ENCODE data around the gene CITED4. TPM values are rescaled to one million over a fixed set of nuclear protein-coding genes. Genes with fewer than 3 reads are reported as not detected.
A peak's percentile ranks its signal among the peaks of the same experiment; 100 is the strongest.

CITED4 gene, protein sequence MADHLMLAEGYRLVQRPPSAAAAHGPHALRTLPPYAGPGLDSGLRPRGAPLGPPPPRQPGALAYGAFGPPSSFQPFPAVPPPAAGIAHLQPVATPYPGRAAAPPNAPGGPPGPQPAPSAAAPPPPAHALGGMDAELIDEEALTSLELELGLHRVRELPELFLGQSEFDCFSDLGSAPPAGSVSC
- total RNA-seq (2013; cell fraction: nucleolus; rRNA removed) = not detected in 2 replicates
- total RNA-seq (2014; rRNA removed) = 0.11 and 0.28 TPM in 2 replicates
- total RNA-seq (2014; rRNA removed; fragmentation: Illumina TruSeq; extraction: Trizol) = 0.13 TPM in 1 of 2 replicates, not detected in the other
- 0.56 and 0.64 TPM in 2 replicates for total RNA-seq (2021)
- not detected for polyA plus RNA-seq (2011; ENCODE audit: low read depth)
- not detected in 2 replicates for polyA plus RNA-seq (2011; rRNA removed)
- not detected in 2 replicates for polyA plus RNA-seq (2011; cell fraction: cytosol; rRNA removed)
- 0.09 TPM in 1 of 2 replicates, not detected in the other for polyA plus RNA-seq (2011; cell fraction: nucleus; rRNA removed)
- 0.11 and 0.12 TPM in 2 replicates for polyA plus RNA-seq (2012)
- not detected in 2 replicates for polyA plus RNA-seq (2014; fragmentation: Illumina TruSeq; extraction: Trizol)
- not detected for polyA plus RNA-seq (2014; fragmentation: Nextera tagmentation; extraction: Ambion mirVana)
- polyA plus RNA-seq (2014; rRNA removed) = 0.24 and 0.52 TPM in 2 replicates
- not detected for polyA plus RNA-seq (2016; fragmentation: Nextera tagmentation; extraction: Ambion mirVana)
- not detected in 2 replicates for polyA minus RNA-seq (2011; rRNA and poly(A)+ RNA removed)
- 1.5 TPM in 1 of 2 replicates, not detected in the other for polyA minus RNA-seq (2011; cell fraction: cytosol; rRNA and poly(A)+ RNA removed)
- polyA minus RNA-seq (2011; cell fraction: nucleus; rRNA and poly(A)+ RNA removed) = 0.24 TPM in 1 of 2 replicates, not detected in the other
- Bru-seq, nascent RNA = percentile 21 among the genes with signal in this experiment
- percentile 31 among the genes with signal in this experiment for BruChase-seq, experiment 1, labeled RNA remaining after a 6-hour chase
- BruChase-seq, experiment 2, labeled RNA remaining after a 2-hour chase = percentile 23 among the genes with signal in this experiment
- long read RNA-seq, experiment 1 = 0 reads
- long read RNA-seq, experiment 2 = 0 reads

DNA sequence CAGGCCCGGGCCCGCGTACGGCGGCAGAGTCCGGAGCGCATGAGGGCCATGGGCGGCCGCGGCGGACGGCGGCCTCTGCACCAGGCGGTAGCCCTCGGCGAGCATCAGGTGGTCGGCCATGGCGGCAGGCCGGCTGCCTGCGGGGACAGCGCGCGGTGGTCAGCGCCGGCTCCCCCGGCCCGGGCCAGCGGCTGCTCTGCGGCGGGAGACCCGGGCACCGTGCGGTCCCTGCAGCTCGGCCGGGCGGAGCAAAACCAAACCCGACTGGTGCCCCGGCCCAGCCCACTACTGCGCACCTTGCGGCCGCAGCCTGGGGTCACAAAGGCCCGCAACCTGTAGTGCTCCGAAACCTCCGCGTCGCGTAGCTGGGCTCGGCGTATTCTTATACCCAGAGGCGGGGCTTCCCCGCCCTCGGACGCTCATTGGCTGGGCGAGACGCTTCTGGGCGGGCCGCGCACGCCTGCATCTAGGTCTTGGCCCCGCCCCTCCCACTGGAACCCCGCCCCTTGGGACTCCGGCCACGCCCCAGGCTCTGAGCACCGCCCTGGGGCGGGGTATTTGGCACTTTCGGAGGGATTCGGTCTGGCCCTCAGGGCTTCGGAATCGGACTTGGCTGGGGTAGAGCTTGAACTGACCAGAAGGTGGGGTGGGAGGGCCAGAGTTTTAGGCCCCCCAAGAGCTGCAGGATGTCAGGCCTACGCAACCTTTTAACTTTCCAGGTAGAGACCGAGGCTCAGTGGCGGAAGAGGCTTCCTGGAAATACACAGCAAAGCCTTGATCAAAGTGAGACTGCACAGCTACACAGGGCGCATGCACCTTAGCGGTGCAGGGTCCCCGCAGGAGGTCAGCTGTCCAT is at the start of gene CITED4:
Gene CITED4 (minus strand): TSS at position 356 of the 856 bp plus-strand sequence. CDS start 236 bp downstream, at position 120.
- CTCF ChIA-PET = interaction anchor here (0.6 to 2.8 kb wide), 10 partner anchors 9 to 129 kb away, joined by 3 to 33 read pairs (median 4); no protein-coding TSS in a partner anchor
- peak within 1 kb of the TSS; percentile 68 for H3K4me3 ChIP-seq
- peaks cover 12 to 13% of the 10 kb centered on the region in 2 experiments; a peak in 3 of 4 replicates for H3K27me3 ChIP-seq (replicated peaks in 1 of 2; ENCODE audit: control insufficient read depth in 2 of 2, insufficient read depth in 2 of 2, low read length in 1 of 2)
- in situ Hi-C loops (cut with MboI) = no loop called here
- no peaks in the 10 kb centered on the region for H4K20me1 ChIP-seq (ENCODE audit: control insufficient read depth, insufficient read depth)
- no peaks in the 10 kb centered on the region for H3K9me3 ChIP-seq (replicated peaks; ENCODE audit: control insufficient read depth, insufficient read depth, low read length)
- RAD21 ChIA-PET (ENCODE audit: unreplicated experiment) = interaction anchor here (0.8 to 3.5 kb wide), 5 partner anchors 12 to 718 kb away, joined by 3 to 30 read pairs (median 3); no protein-coding TSS in a partner anchor
- BruUV-seq (replicated peaks) = no TSS peak
- POLR2A ChIA-PET = interaction anchor here (0.7 to 1.1 kb wide), 3 partner anchors 9 to 118 kb away, joined by 3 to 5 read pairs (median 4); partner anchors contain the start of gene CTPS1
- no peaks in the 10 kb centered on the region for H3K79me2 ChIP-seq (ENCODE audit: control insufficient read depth, insufficient read depth, low read length)
- no peaks in the 10 kb centered on the region for H3K36me3 ChIP-seq (ENCODE audit: control insufficient read depth in 2 of 2, insufficient read depth in 2 of 2, low read length in 1 of 2)
- peak; percentile 55 for DNase-seq (ENCODE audit: low read depth, low spot score)
- intact Hi-C loops (cut with micrococcal nuclease; ENCODE audit: unreplicated experiment) = no loop called here
- SMC1A ChIA-PET (ENCODE audit: uncharacterized antibody, unreplicated experiment) = interaction anchor here (1.1 to 17.4 kb wide), 3 partner anchors 9 to 87 kb away, joined by 4 to 197 read pairs (median 4); no protein-coding TSS in a partner anchor
- ATAC-seq = peak; percentile 98
- 7% methylated on average over 68 of the region's 75 CpGs for WGBS (ENCODE audit: insufficient coverage, insufficient replicate concordance, low lambda C conversion rate, missing lambda C conversion rate)
- peak within 1 kb of the TSS; percentile 97 for H3K4me2 ChIP-seq (ENCODE audit: control insufficient read depth, insufficient read depth)
- peak within 1 kb of the TSS; percentile 91 for H2AFZ ChIP-seq (ENCODE audit: control insufficient read depth, low read depth, low read length)
- peak; percentile 93 for FAIRE-seq
- H3K27ac ChIP-seq (ENCODE audit: control insufficient read depth, insufficient read depth) = no peak within 1 kb of the TSS
- H3K9ac ChIP-seq (ENCODE audit: control insufficient read depth, insufficient read depth, low read length) = peak within 1 kb of the TSS; percentile 34
- H3K4me1 ChIP-seq (ENCODE audit: control insufficient read depth, insufficient read depth, low read length) = peaks cover 7% of the 10 kb centered on the region; the same call in 1 of the 2 replicates
- TF ChIP-seq, protein P1, sequence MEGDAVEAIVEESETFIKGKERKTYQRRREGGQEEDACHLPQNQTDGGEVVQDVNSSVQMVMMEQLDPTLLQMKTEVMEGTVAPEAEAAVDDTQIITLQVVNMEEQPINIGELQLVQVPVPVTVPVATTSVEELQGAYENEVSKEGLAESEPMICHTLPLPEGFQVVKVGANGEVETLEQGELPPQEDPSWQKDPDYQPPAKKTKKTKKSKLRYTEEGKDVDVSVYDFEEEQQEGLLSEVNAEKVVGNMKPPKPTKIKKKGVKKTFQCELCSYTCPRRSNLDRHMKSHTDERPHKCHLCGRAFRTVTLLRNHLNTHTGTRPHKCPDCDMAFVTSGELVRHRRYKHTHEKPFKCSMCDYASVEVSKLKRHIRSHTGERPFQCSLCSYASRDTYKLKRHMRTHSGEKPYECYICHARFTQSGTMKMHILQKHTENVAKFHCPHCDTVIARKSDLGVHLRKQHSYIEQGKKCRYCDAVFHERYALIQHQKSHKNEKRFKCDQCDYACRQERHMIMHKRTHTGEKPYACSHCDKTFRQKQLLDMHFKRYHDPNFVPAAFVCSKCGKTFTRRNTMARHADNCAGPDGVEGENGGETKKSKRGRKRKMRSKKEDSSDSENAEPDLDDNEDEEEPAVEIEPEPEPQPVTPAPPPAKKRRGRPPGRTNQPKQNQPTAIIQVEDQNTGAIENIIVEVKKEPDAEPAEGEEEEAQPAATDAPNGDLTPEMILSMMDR (IDR thresholded peaks at IDR 0.05 in 2 of 3, conservative IDR thresholded peaks at IDR 0.05 in 1 of 3; ENCODE audit: control insufficient read depth in 2 of 3, extremely low read depth in 1 of 3, insufficient read depth in 1 of 3, low read depth in 3 of 3, low read length in 3 of 3) = peak in 2 of 3 experiments; percentile 11 to 34; a peak in 3 of 6 replicates
- no peak for TF ChIP-seq HDGF (IDR thresholded peaks at IDR 0.05)
- peak; percentile 31; the same call in 1 of the 2 replicates for TF ChIP-seq SMC3 (IDR thresholded peaks at IDR 0.05; ENCODE audit: borderline replicate concordance, low read length)
- TF ChIP-seq DPF2 (IDR thresholded peaks at IDR 0.05) = peak; percentile 70
- TF ChIP-seq SP1 (IDR thresholded peaks at IDR 0.05; ENCODE audit: low read depth, low read length) = peak; percentile 71
- peak; percentile 61 for TF ChIP-seq GATAD2B (conservative IDR thresholded peaks at IDR 0.05; ENCODE audit: low read depth)
- peak; percentile 84 for TF ChIP-seq NFYB (IDR thresholded peaks at IDR 0.05; ENCODE audit: insufficient read depth, low read depth, low read length)
- no peak for TF ChIP-seq CREM (IDR thresholded peaks at IDR 0.05; ENCODE audit: low read depth)
- TF ChIP-seq IKZF1 (conservative IDR thresholded peaks at IDR 0.05) = peak; percentile 20; the same call in 1 of the 2 replicates
- TF ChIP-seq, protein P2, sequence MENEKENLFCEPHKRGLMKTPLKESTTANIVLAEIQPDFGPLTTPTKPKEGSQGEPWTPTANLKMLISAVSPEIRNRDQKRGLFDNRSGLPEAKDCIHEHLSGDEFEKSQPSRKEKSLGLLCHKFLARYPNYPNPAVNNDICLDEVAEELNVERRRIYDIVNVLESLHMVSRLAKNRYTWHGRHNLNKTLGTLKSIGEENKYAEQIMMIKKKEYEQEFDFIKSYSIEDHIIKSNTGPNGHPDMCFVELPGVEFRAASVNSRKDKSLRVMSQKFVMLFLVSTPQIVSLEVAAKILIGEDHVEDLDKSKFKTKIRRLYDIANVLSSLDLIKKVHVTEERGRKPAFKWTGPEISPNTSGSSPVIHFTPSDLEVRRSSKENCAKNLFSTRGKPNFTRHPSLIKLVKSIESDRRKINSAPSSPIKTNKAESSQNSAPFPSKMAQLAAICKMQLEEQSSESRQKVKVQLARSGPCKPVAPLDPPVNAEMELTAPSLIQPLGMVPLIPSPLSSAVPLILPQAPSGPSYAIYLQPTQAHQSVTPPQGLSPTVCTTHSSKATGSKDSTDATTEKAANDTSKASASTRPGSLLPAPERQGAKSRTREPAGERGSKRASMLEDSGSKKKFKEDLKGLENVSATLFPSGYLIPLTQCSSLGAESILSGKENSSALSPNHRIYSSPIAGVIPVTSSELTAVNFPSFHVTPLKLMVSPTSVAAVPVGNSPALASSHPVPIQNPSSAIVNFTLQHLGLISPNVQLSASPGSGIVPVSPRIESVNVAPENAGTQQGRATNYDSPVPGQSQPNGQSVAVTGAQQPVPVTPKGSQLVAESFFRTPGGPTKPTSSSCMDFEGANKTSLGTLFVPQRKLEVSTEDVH (IDR thresholded peaks at IDR 0.05; ENCODE audit: low read depth, partially characterized antibody) = no peak
- TF ChIP-seq PAX8 (IDR thresholded peaks at IDR 0.05) = no peak
- TF ChIP-seq IRF5 (IDR thresholded peaks at IDR 0.05; ENCODE audit: borderline replicate concordance) = no peak

Data from GM12878 (cell line).